K562 (cell line): ENCODE measurements around the gene ZSCAN2. TPM values are rescaled to one million over a fixed set of nuclear protein-coding genes. Genes with fewer than 3 reads are reported as not detected.

Source experiments
- ATAC-seq: fragments of 200-7000 bp; cut with Tn5 transposase; 3 replicates; pipeline ENCODE4 v1.9.1; 2020; ENCODE audit warnings: moderate library complexity
- BruUV-seq: library from RNA; stranded (reverse); fragments of 400-500 nt; replicated peaks from 2 replicates; lab custom pipeline; 2021; lab: Mats Ljungman, UMichigan
- CTCF ChIA-PET: fragments of 300-600 bp; formaldehyde crosslinking; extraction: SDS; loops from one replicate; lab custom pipeline; 2021; ENCODE audit warnings: low intra/inter-chr PET ratio; lab: Yijun Ruan, JAX
- POLR2A ChIA-PET: fragments of 300-600, 350-650 bp; sonication (Branson Sonifier 250); formaldehyde crosslinking; extraction: SDS; loops from one replicate; lab custom pipeline; 2021; ENCODE audit warnings: antibody characterized with exemption, inconsistent platforms; lab: Yijun Ruan, JAX
- DNase-seq, 4 experiments: peaks; one replicate each; pipeline versions ENCODE4 v3.0.0 to v3.0.0-alpha.2; 2011 to 2018; ENCODE audit warnings: low spot score in 3 of 4, mixed read lengths in 3 of 4; ENCODE audit errors: extremely low read depth in 1 of 4
- FAIRE-seq: peaks from 2 replicates; lab custom pipeline; 2011; peaks lifted over from hg19 to GRCh38; lab: Jason Lieb, UNC
- H2AFZ ChIP-seq: 2 replicates; pipeline ENCODE4 v1.6.0; 2011; ENCODE audit warnings: low read depth, low read length, control low read depth, inconsistent platforms
- H3K27ac ChIP-seq: fragments of 200-600 bp; 3 replicates; pipeline ENCODE4 v1.8.0; 2011; ENCODE audit warnings: low read depth, mild to moderate bottlenecking, control low read depth, inconsistent platforms, low read length, moderate library complexity, mixed read lengths; ENCODE audit errors: extremely low read depth
- H3K27me3 ChIP-seq, 2 experiments: fragments of 300-600 bp in 1 of 2; 2 replicates in 1 of 2; 3 replicates in 1 of 2; pipeline versions ENCODE4 v1.6.0 to v1.8.0; 2011; ENCODE audit warnings: inconsistent platforms in 2 of 2, low read length in 2 of 2, mild to moderate bottlenecking in 1 of 2, mixed read lengths in 1 of 2, moderate library complexity in 1 of 2; ENCODE audit not compliant: control insufficient read depth in 2 of 2, insufficient read depth in 2 of 2
- H3K36me3 ChIP-seq: fragments of 300-600 bp; 3 replicates; pipeline ENCODE4 v1.8.0; 2011; ENCODE audit warnings: mild to moderate bottlenecking, low read length, inconsistent platforms; ENCODE audit not compliant: control insufficient read depth, insufficient read depth
- H3K4me1 ChIP-seq, 2 experiments: fragments of 200-600 bp in 1 of 2; replicated peaks in 1 of 2; 2 replicates in 1 of 2; 3 replicates in 1 of 2; pipeline versions ENCODE4 v1.5.1 to v1.8.0; 2011; ENCODE audit warnings: inconsistent platforms in 2 of 2, low read length in 2 of 2, mild to moderate bottlenecking in 1 of 2, mixed read lengths in 1 of 2, moderate library complexity in 1 of 2; ENCODE audit not compliant: control insufficient read depth in 2 of 2, insufficient read depth in 2 of 2
- H3K4me2 ChIP-seq: 2 replicates; pipeline ENCODE4 v1.6.1; 2011; ENCODE audit warnings: low read length, control low read depth, inconsistent platforms, mixed read lengths; ENCODE audit not compliant: insufficient read depth
- H3K4me3 ChIP-seq: fragments of 200-600 bp; sonication (generic), shearing (Covaris generic); 2 replicates; pipeline ENCODE4 v1.5.1; 2016; ENCODE audit warnings: control low read depth, inconsistent platforms
- H3K79me2 ChIP-seq: fragments of 200-600 bp; 3 replicates; pipeline ENCODE4 v1.8.0; 2011; ENCODE audit warnings: low read length, inconsistent platforms; ENCODE audit not compliant: control insufficient read depth, insufficient read depth
- H3K9ac ChIP-seq, 2 experiments: 2 replicates each; pipeline versions ENCODE4 v1.6.0 to v1.6.1; 2011; ENCODE audit warnings: low read depth in 2 of 2, low read length in 2 of 2, control low read depth in 1 of 2, inconsistent platforms in 1 of 2, mild to moderate bottlenecking in 1 of 2, mixed read lengths in 1 of 2; ENCODE audit not compliant: insufficient read depth in 1 of 2
- H3K9me1 ChIP-seq: one replicate; pipeline ENCODE4 v1.6.0; 2011; ENCODE audit warnings: inconsistent platforms, mild to moderate bottlenecking, low read length, moderate library complexity; ENCODE audit not compliant: control insufficient read depth, insufficient read depth
- H3K9me3 ChIP-seq: replicated peaks from 2 replicates; pipeline ENCODE4 v1.5.1; 2011; ENCODE audit warnings: low read depth, low read length, inconsistent platforms; ENCODE audit not compliant: control insufficient read depth, insufficient read depth
- H4K20me1 ChIP-seq: replicated peaks from 2 replicates; pipeline ENCODE4 v1.6.1; 2011; ENCODE audit warnings: low read length, inconsistent platforms, mixed read lengths; ENCODE audit not compliant: control insufficient read depth, insufficient read depth
- BCL6 ChIP-seq: fragments of 250-450 bp; sonication (Bioruptor Pico); IDR thresholded peaks from 2 replicates; pipeline ENCODE4 v1.4.0; 2020
- CBFA2T3 ChIP-seq: fragments of 450-650 bp; IDR thresholded peaks from 2 replicates; pipeline ENCODE4 v1.6.1; 2017
- ETV6 ChIP-seq, 3 experiments: fragments of 150-350 bp in 1 of 3; sonication (generic) in 1 of 3; formaldehyde crosslinking in 1 of 3; IDR thresholded peaks; 2 replicates each; pipeline versions ENCODE4 v1.6.1 to v1.8.0; 2014 to 2022; ENCODE audit warnings: borderline replicate concordance in 2 of 3, low read depth in 2 of 3, antibody characterized with exemption in 1 of 3, low read length in 1 of 3, mild to moderate bottlenecking in 1 of 3, missing genetic modification reagents in 1 of 3
- FOXJ3 ChIP-seq: sonication (generic); formaldehyde crosslinking; IDR thresholded peaks from 2 replicates; pipeline ENCODE4 v1.4.0; 2020; ENCODE audit warnings: mild to moderate bottlenecking, missing genetic modification reagents
- GATA2 ChIP-seq: sonication (generic); formaldehyde crosslinking; IDR thresholded peaks from 2 replicates; pipeline ENCODE4 v1.4.0; 2020; ENCODE audit warnings: mild to moderate bottlenecking, missing genetic modification reagents
- MED1 ChIP-seq: sonication (generic); formaldehyde crosslinking; IDR thresholded peaks from 2 replicates; pipeline ENCODE4 v1.8.1; 2023; ENCODE audit warnings: missing genetic modification reagents, borderline replicate concordance
- NBN ChIP-seq: fragments of 450-650 bp; IDR thresholded peaks from 2 replicates; pipeline ENCODE4 v1.6.1; 2016; ENCODE audit warnings: low read depth, mild to moderate bottlenecking
- NONO ChIP-seq, 2 experiments: fragments of 200-400 bp in 1 of 2; fragments of 450-650 bp in 1 of 2; formaldehyde crosslinking in 1 of 2; IDR thresholded peaks; 2 replicates each; pipeline ENCODE4 v1.6.1; 2017; ENCODE audit warnings: low read depth in 2 of 2, mild to moderate bottlenecking in 2 of 2, moderate library complexity in 2 of 2, low read length in 1 of 2
- NR1H2 ChIP-seq: sonication (generic); formaldehyde crosslinking; IDR thresholded peaks from 2 replicates; pipeline ENCODE4 v1.4.0; 2020; ENCODE audit warnings: mild to moderate bottlenecking, missing genetic modification reagents
- SREBF1 ChIP-seq: fragments of 150-350 bp; IDR thresholded peaks from 2 replicates; pipeline ENCODE4 v1.6.1; 2014; ENCODE audit warnings: antibody characterized with exemption, low read depth, low read length, borderline replicate concordance
- SRF ChIP-seq, 2 experiments: fragments of 250-450, 450-650 bp in 1 of 2; sonication (Bioruptor Pico) in 1 of 2; sonication (generic) in 1 of 2; formaldehyde crosslinking; IDR thresholded peaks; 2 replicates each; pipeline versions ENCODE4 v1.5.0 to v1.5.1; 2020 to 2022; ENCODE audit warnings: mild to moderate bottlenecking in 1 of 2, missing genetic modification reagents in 1 of 2
- TCF15 ChIP-seq: fragments of 250-450 bp; sonication (Bioruptor Pico); IDR thresholded peaks from 2 replicates; pipeline ENCODE4 v1.8.0; 2022; ENCODE audit warnings: moderate library complexity, mild to moderate bottlenecking, inconsistent platforms
- ZBTB33 ChIP-seq: sonication (generic); formaldehyde crosslinking; IDR thresholded peaks from 2 replicates; pipeline ENCODE4 v1.8.1; 2023; ENCODE audit warnings: mild to moderate bottlenecking, missing genetic modification reagents
- ZNF277 ChIP-seq: fragments of 250-450 bp; sonication (Bioruptor Pico); IDR thresholded peaks from 2 replicates; pipeline ENCODE4 v1.8.0; 2022; ENCODE audit warnings: inconsistent platforms, mild to moderate bottlenecking, moderate library complexity, borderline replicate concordance
- ZNF282 ChIP-seq: sonication (generic); formaldehyde crosslinking; IDR thresholded peaks from 2 replicates; pipeline ENCODE4 v1.8.1; 2023; ENCODE audit warnings: missing genetic modification reagents
- ZNF41 ChIP-seq: fragments of 250-450 bp; sonication (Bioruptor Pico); conservative IDR thresholded peaks from 2 replicates; pipeline ENCODE4 v1.4.0; 2020; ENCODE audit warnings: mild to moderate bottlenecking
- ZNF445 ChIP-seq: fragments of 250-450 bp; sonication (Bioruptor Pico); IDR thresholded peaks from 2 replicates; pipeline ENCODE4 v1.4.0; 2020; ENCODE audit warnings: low read depth, mild to moderate bottlenecking, moderate library complexity
- WGBS: fragments of 100-300 bp; shearing (Covaris generic); methylation state at CpG from one replicate; pipeline ENCODE4 v1.1.6; 2016; ENCODE audit warnings: low coverage, mixed read lengths; ENCODE audit not compliant: insufficient coverage; ENCODE audit errors: missing lambda C conversion rate; 5-methylcytosine and 5-hydroxymethylcytosine counted together
- in situ Hi-C: fragments of 300-500 bp; cut with MboI; formaldehyde crosslinking; loops from 4 replicates; pipeline ENCODE4 v1.15.0; 2018; ENCODE audit warnings: inconsistent platforms, mixed read lengths
- intact Hi-C: fragments of 100-400 bp; cut with micrococcal nuclease; formaldehyde crosslinking; loops from 2 replicates; pipeline ENCODE4 v1.14.2; 2022
- polyA plus RNA-seq, 8 experiments: library from polyadenylated mRNA; depleted of rRNA in 4 of 8; stranded (reverse) in 5 of 8; unstranded in 3 of 8; fragments of >200 nt; fragmentation: Nextera tagmentation in 2 of 8; fragmentation: Illumina TruSeq in 1 of 8; extraction: Ambion mirVana in 2 of 8; extraction: Trizol in 1 of 8; gene quantifications; 2 replicates each; pipeline versions ENCODE4 v1.2.1 to v1.2.3, GENCODE V29; 2011 to 2014; ENCODE audit warnings: inconsistent platforms in 1 of 8, missing spikeins in 1 of 8
- total RNA-seq, 7 experiments: library from RNA; depleted of rRNA in 6 of 7; stranded (reverse); fragments of >200 nt in 6 of 7; fragmentation: Illumina TruSeq in 2 of 7; extraction: Trizol in 2 of 7; gene quantifications; 2 replicates each; pipeline versions ENCODE4 v1.2.1 to v1.2.3, GENCODE V29; 2011 to 2021; ENCODE audit warnings: low replicate concordance in 1 of 7

Gene ZSCAN2
- total and polyA plus RNA-seq, 9 of the 15 experiments (the other 6 are each of a cell fraction or from before 2014, with no cell fraction given): 1.7 to 14.2 (median 6.6) TPM

- TF ChIP-seq SRF (CRISPR knock-in tag; IDR thresholded peaks at IDR 0.05): no peak
These were observed 9.0 kb upstream of the ZSCAN2 start (continued) for GRCh38 chr15:84591815-84592214.

- no peaks in the 10 kb centered on the region for H3K79me2 ChIP-seq
- no peak for DNase-seq
- H3K27ac ChIP-seq: no peak overlapping the region
- intact Hi-C loops: loop anchor here (5.0 kb wide), 2 partner anchors 153 to 333 kb away; partner anchors contain the start of gene ZNF592
- H3K9me3 ChIP-seq: no peaks in the 10 kb centered on the region
- FAIRE-seq: no peak
- CTCF ChIA-PET: no interaction called here
- POLR2A ChIA-PET: interaction anchor here (0.6 to 1.2 kb wide), 3 partner anchors 10 to 361 kb away, joined by 3 to 4 read pairs (median 3); no protein-coding TSS in a partner anchor
- no peak overlapping the region for H3K4me3 ChIP-seq
- H3K4me1 ChIP-seq: peaks cover under 1 to 16% of the 10 kb centered on the region in 2 experiments; a peak in 4 of 5 replicates
- H3K9ac ChIP-seq: no peak overlapping the region
- 10% methylated on average over 3 of the region's 3 CpGs for WGBS
- no peaks in the 10 kb centered on the region for H3K27me3 ChIP-seq
- no peaks in the 10 kb centered on the region for H3K36me3 ChIP-seq
- no TSS peak for BruUV-seq
- H4K20me1 ChIP-seq: no peaks in the 10 kb centered on the region
- H3K9me1 ChIP-seq: no peaks in the 10 kb centered on the region
- TF ChIP-seq TCF15 (CRISPR knock-in tag) (no peak), FOXJ3 (no peak), NR1H2 (no peak), ZNF41 (no peak), BCL6 (no peak), SREBF1 (no peak), NBN (no peak), GATA2 (CRISPR knock-in tag) (no peak), CBFA2T3 (no peak), NONO (IDR thresholded peaks at IDR 0.05; ENCODE audit: low read depth in 2 of 2, low read length in 1 of 2) (no peak), ZNF282 (CRISPR knock-in tag) (no peak), MED1 (CRISPR knock-in tag) (no peak), ZNF445 (CRISPR knock-in tag) (no peak), ZBTB33 (CRISPR knock-in tag) (no peak), ZNF277 (CRISPR knock-in tag) (no peak), ETV6 (IDR thresholded peaks at IDR 0.05; ENCODE audit: borderline replicate concordance in 1 of 2, low read depth in 2 of 2, low read length in 1 of 2) (no peak), ETV6 (CRISPR knock-in tag; IDR thresholded peaks at IDR 0.05; ENCODE audit: borderline replicate concordance) (no peak)
- H2AFZ ChIP-seq: no peak overlapping the region
- no peak for ATAC-seq
- in situ Hi-C loops: loop anchor here (25.0 kb wide), 1 partner anchor 293 kb away; the partner anchor contains the start of gene SLC28A1
- no peak overlapping the region for H3K4me2 ChIP-seq
These were observed 6.1 kb upstream of the ZSCAN2 start for GRCh38 chr15:84594617-84595290.
